Uterus (tissue), 4 donors: ENCODE results near the gene CCDC148. TPM values are rescaled to one million over a fixed set of nuclear protein-coding genes. Genes with fewer than 3 reads are reported as not detected.

Experiments
- DNase-seq, 2 donors: peaks; one replicate each; pipeline ENCODE4 v3.0.0-alpha.2; 2019 to 2020
- H3K27ac ChIP-seq, 2 donors: fragments of 200-600 bp; sonication (generic); 1 replicate in 1 of 2; 2 replicates in 1 of 2; pipeline ENCODE4 v1.5.1; 2016 to 2018
- H3K27me3 ChIP-seq, 2 donors: fragments of 200-600 bp; sonication (generic); one replicate each; pipeline ENCODE4 v1.5.1; 2018 to 2019; ENCODE audit warnings: control low read depth in 1 of 2
- H3K36me3 ChIP-seq, 2 donors: fragments of 200-600 bp; sonication (generic); one replicate each; pipeline ENCODE4 v1.5.1; 2019; ENCODE audit warnings: control low read depth in 1 of 2
- H3K4me1 ChIP-seq, 2 donors: fragments of 200-600 bp; sonication (generic); one replicate each; pipeline ENCODE4 v1.5.1; 2018 to 2019; ENCODE audit warnings: control low read depth in 1 of 2
- H3K4me3 ChIP-seq, 2 donors: fragments of 200-600 bp; sonication (generic); 1 replicate in 1 of 2; 2 replicates in 1 of 2; pipeline ENCODE4 v1.5.1; 2018 to 2019; ENCODE audit warnings: mild to moderate bottlenecking in 1 of 2
- H3K9me3 ChIP-seq, 2 donors: fragments of 200-600 bp; sonication (generic); one replicate each; pipeline ENCODE4 v1.5.1; 2019; ENCODE audit warnings: control low read depth in 1 of 2
- CTCF ChIP-seq, 4 experiments: fragments of 200-600 bp in 2 of 4; fragments of 450-650 bp in 2 of 4; sonication (generic) in 2 of 4; IDR thresholded peaks; one replicate each; pipeline ENCODE4 v1.5.1; 2016 to 2019; ENCODE audit warnings: antibody characterized with exemption in 4 of 4, mild to moderate bottlenecking in 2 of 4, moderate library complexity in 1 of 4
- POLR2A ChIP-seq, 2 donors: fragments of 450-650 bp; IDR thresholded peaks; one replicate each; pipeline ENCODE4 v1.6.1; 2016; ENCODE audit warnings: antibody characterized with exemption in 2 of 2, mild to moderate bottlenecking in 1 of 2, moderate library complexity in 1 of 2
- intact Hi-C: fragments of 100-400 bp; cut with DNase I; formaldehyde crosslinking; loops from one replicate; pipeline ENCODE4 v1.15.1; 2023; ENCODE audit warnings: low total_unique reads
- total RNA-seq, 4 donors: library from RNA; depleted of rRNA in 3 of 4; stranded (reverse); fragments of >200 nt in 3 of 4; gene quantifications; one replicate each; pipeline versions ENCODE4 v1.1.0 to v1.2.4, GENCODE V29; 2014 to 2023
- donor health status: DM: yes; HTN: yes; CAD: no.

The CCDC148 gene
- total RNA-seq, 4 donors from 2014 or later, result 0.77 to 9.7 (median 3.0) TPM; not detected in 1

GRCh38 chr2:158291544-158292180 lies 164.9 kb downstream of the CCDC148 start:
- TF ChIP-seq POLR2A (IDR thresholded peaks at IDR 0.05), result no peak
- no peak for TF ChIP-seq CTCF (IDR thresholded peaks at IDR 0.05)
- H3K27me3 ChIP-seq, result no peaks in the 10 kb centered on the region
- no peak overlapping the region for H3K4me3 ChIP-seq
- H3K27ac ChIP-seq, result no peak overlapping the region
- no peaks in the 10 kb centered on the region for H3K9me3 ChIP-seq
- H3K4me1 ChIP-seq, result no peaks in the 10 kb centered on the region
- no peak for DNase-seq
- intact Hi-C loops, result no loop called here
- no peaks in the 10 kb centered on the region for H3K36me3 ChIP-seq

GRCh38 chr2:158290225-158290624 lies 166.3 kb downstream of the CCDC148 start:
- no peak for TF ChIP-seq POLR2A (IDR thresholded peaks at IDR 0.05)
- no peak for TF ChIP-seq CTCF (IDR thresholded peaks at IDR 0.05)
- Histone ChIP-seq H3K9me3 (no peaks in the 10 kb centered on the region), H3K4me3 (no peak overlapping the region), H3K4me1 (no peaks in the 10 kb centered on the region), H3K27ac (no peak overlapping the region), H3K27me3 (no peaks in the 10 kb centered on the region), H3K36me3 (no peaks in the 10 kb centered on the region)
- DNase-seq, result no peak
- intact Hi-C loops, result no loop called here

- H3K27me3 ChIP-seq, result no peaks in the 10 kb centered on the region
- H3K27ac ChIP-seq, result no peak overlapping the region
- no peaks in the 10 kb centered on the region for H3K4me1 ChIP-seq
- H3K36me3 ChIP-seq, result no peaks in the 10 kb centered on the region
- TF ChIP-seq POLR2A (IDR thresholded peaks at IDR 0.05) (no peak), CTCF (IDR thresholded peaks at IDR 0.05) (no peak)
- no peaks in the 10 kb centered on the region for H3K9me3 ChIP-seq
- H3K4me3 ChIP-seq, result no peak overlapping the region
- intact Hi-C loops, result no loop called here
- no peak for DNase-seq
Measured at GRCh38 chr2:158276619-158277471, 179.7 kb downstream of the CCDC148 start.

GRCh38 chr2:158273791-158274190 lies 182.8 kb downstream of the CCDC148 start:
- H3K9me3 ChIP-seq, result no peaks in the 10 kb centered on the region
- H3K36me3 ChIP-seq, result no peaks in the 10 kb centered on the region
- TF ChIP-seq CTCF (IDR thresholded peaks at IDR 0.05), result no peak
- TF ChIP-seq POLR2A (IDR thresholded peaks at IDR 0.05), result no peak
- H3K27me3 ChIP-seq, result no peaks in the 10 kb centered on the region
- no peak overlapping the region for H3K4me3 ChIP-seq
- intact Hi-C loops, result no loop called here
- H3K27ac ChIP-seq, result no peak overlapping the region
- no peak for DNase-seq
- H3K4me1 ChIP-seq, result no peaks in the 10 kb centered on the region

GRCh38 chr2:158270536-158270935 lies 186.0 kb downstream of the CCDC148 start:
- DNase-seq, result no peak

More at GRCh38 chr2:158270536-158270935, 186.0 kb downstream of the CCDC148 start:
- Histone ChIP-seq H3K9me3 (no peaks in the 10 kb centered on the region), H3K4me1 (no peaks in the 10 kb centered on the region), H3K4me3 (no peak overlapping the region), H3K27ac (no peak overlapping the region), H3K36me3 (no peaks in the 10 kb centered on the region), H3K27me3 (no peaks in the 10 kb centered on the region)
- TF ChIP-seq POLR2A (IDR thresholded peaks at IDR 0.05) (no peak), CTCF (IDR thresholded peaks at IDR 0.05) (no peak)
- intact Hi-C loops, result no loop called here
